ENCODE measurements around the gene IL10RB.

DNA sequence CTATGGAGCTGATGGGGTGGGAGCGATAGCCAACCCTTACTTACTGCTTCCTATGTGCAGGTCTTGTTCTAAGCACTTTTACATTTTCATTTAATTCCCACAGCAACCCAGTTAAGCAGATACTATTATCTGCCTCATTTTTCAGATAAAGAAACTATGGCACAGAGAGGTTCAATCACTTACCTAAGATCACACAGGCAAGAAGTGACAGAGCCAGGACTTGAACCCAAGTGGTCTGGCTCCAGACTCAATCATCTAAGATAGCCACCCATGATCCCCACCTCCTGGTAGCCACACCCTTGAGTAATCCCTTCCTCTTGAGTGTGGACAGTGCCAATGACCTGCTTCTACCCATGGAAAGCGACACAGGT, 35.5 kb downstream of the IL10RB start:
- TF ChIP-seq, protein P1, sequence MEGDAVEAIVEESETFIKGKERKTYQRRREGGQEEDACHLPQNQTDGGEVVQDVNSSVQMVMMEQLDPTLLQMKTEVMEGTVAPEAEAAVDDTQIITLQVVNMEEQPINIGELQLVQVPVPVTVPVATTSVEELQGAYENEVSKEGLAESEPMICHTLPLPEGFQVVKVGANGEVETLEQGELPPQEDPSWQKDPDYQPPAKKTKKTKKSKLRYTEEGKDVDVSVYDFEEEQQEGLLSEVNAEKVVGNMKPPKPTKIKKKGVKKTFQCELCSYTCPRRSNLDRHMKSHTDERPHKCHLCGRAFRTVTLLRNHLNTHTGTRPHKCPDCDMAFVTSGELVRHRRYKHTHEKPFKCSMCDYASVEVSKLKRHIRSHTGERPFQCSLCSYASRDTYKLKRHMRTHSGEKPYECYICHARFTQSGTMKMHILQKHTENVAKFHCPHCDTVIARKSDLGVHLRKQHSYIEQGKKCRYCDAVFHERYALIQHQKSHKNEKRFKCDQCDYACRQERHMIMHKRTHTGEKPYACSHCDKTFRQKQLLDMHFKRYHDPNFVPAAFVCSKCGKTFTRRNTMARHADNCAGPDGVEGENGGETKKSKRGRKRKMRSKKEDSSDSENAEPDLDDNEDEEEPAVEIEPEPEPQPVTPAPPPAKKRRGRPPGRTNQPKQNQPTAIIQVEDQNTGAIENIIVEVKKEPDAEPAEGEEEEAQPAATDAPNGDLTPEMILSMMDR (IDR thresholded peaks at IDR 0.05) = no peak
- no peak for TF ChIP-seq POLR2A (IDR thresholded peaks at IDR 0.05)

Measured in ovary (tissue), 3 donors.